GM23248 (cell line): ENCODE measurements around the gene NSD1.

Experiments used
- EZH2 ChIP-seq: fragments of 200-600 bp; sonication (generic); IDR thresholded peaks from 2 replicates; pipeline ENCODE4 v1.6.1; 2018; ENCODE audit warnings: antibody characterized with exemption, mild to moderate bottlenecking; ENCODE audit not compliant: insufficient read depth, poor library complexity, severe bottlenecking
- EZH2phosphoT487 ChIP-seq: fragments of 200-600 bp; sonication (generic); IDR thresholded peaks from 2 replicates; pipeline ENCODE4 v1.6.1; 2018; ENCODE audit warnings: antibody characterized with exemption, moderate library complexity, mild to moderate bottlenecking, low read depth; ENCODE audit not compliant: insufficient read depth

- TF ChIP-seq EZH2 (no peak), EZH2phosphoT487 (no peak)
Measured at GRCh38 chr5:177309351-177310191, 176.0 kb downstream of the NSD1 start.
